HG03520 (cell line): ENCODE results near the gene CYP2S1.
"Not testable (repeated sequence)": the region's sequence is repeated elsewhere in the genome, so short reads cannot be mapped to it uniquely, and the experiment has no call there.

Experiments used
- ATAC-seq: cut with Tn5 transposase; IDR thresholded peaks from one replicate; pipeline ENCODE4 v1.9.1; 2021; ENCODE audit warnings: mild to moderate bottlenecking, moderate library complexity; ENCODE audit not compliant: unreplicated experiment

CYP2S1 gene

GRCh38 chr19:41194157-41194552 lies 1.1 kb downstream of the CYP2S1 start:
- ATAC-seq = no peak

- no peak for ATAC-seq
These were observed 2.9 kb downstream of the CYP2S1 start for GRCh38 chr19:41195675-41196497.

- no peak for ATAC-seq
These were observed 5.5 kb downstream of the CYP2S1 start for GRCh38 chr19:41198559-41198958.

GRCh38 chr19:41203371-41203770 lies 10.4 kb downstream of the CYP2S1 start:
- ATAC-seq = no peak

- ATAC-seq = not testable (repeated sequence)
These were observed 11.3 kb downstream of the CYP2S1 start for GRCh38 chr19:41204338-41204737.

GRCh38 chr19:41205995-41206394 lies 13.0 kb downstream of the CYP2S1 start:
- no peak for ATAC-seq

GRCh38 chr19:41206456-41206855 lies 13.4 kb downstream of the CYP2S1 start:
- ATAC-seq = no peak

GRCh38 chr19:41206926-41207750 lies 14.1 kb downstream of the CYP2S1 start:
- ATAC-seq = no peak

GRCh38 chr19:41214161-41214560 lies 21.1 kb downstream of the CYP2S1 start:
- no peak for ATAC-seq

- no peak for ATAC-seq
These were observed 24.7 kb downstream of the CYP2S1 start for GRCh38 chr19:41217741-41218140.

- ATAC-seq = no peak
These were observed 25.2 kb downstream of the CYP2S1 start for GRCh38 chr19:41218249-41218614.

- ATAC-seq = no peak
These were observed 25.8 kb downstream of the CYP2S1 start, which contains the start of gene AXL for GRCh38 chr19:41218615-41219507. AXL (plus strand) TSS chr19:41219223; CDS start chr19:41219393, 170 bp downstream.

- no peak for ATAC-seq
These were observed 27.0 kb downstream of the CYP2S1 start for GRCh38 chr19:41219924-41220567.

GRCh38 chr19:41220811-41221210 lies 27.8 kb downstream of the CYP2S1 start:
- no peak for ATAC-seq

- ATAC-seq = no peak
These were observed 28.6 kb downstream of the CYP2S1 start for GRCh38 chr19:41221514-41222205.

- no peak for ATAC-seq
These were observed 29.2 kb downstream of the CYP2S1 start for GRCh38 chr19:41222240-41222639.

- ATAC-seq = no peak
These were observed 30.6 kb downstream of the CYP2S1 start for GRCh38 chr19:41223431-41224234.

- ATAC-seq = no peak
These were observed 31.6 kb downstream of the CYP2S1 start for GRCh38 chr19:41224632-41225031.
